Fibroblast of skin of left biceps (primary cell): ENCODE data around the gene VRTN.

Source experiments
- DNase-seq, 2 experiments: peaks; one replicate each; pipeline ENCODE4 v3.0.0-alpha.2; 2013; ENCODE audit warnings: low read depth in 2 of 2

The VRTN gene

DNA sequence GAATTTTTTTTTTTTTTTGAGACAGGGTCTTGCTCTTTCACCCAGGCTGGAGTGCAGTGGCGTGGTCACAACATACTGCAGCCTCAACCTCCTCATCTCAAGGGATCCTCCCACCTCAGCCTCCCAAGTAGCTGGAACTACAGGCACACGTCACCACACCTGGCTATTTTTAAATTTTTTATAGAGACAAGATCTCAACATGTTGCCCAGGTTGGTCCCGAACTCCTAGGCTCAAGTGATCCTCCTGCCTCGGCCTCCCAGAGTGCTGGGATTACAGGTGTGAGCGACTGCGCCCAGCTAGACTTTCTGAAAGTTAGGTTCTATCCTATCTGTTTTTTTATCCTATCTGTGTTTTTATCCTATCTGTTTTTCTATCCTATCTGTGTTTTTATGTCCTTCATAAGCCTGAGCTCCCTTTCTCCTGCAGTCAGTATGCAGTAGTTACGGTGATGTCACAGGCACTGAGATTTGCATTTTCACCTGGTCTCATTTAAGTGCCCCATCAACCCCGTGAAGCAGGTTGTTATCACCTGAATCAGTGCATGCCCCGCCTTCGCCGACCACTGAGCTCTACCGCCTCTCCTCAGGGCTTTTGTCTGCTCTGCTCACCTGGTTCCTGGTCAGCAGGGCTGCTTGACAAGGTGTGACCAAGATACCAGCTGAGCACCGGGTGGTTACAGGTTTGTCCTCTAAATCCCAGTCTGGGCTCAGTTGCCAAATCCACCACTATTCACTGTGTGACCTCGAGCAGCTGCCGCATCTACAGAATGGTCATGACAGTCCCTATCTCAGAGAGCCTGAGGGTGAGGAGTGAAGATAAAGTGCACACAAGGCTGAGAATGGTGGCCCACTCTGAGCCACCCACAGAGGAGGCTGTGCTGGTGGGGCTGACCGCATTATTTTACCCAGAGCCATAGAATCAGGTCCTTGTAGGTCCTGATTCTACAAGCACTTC is 44.6 kb downstream of the VRTN start:
- no peak for DNase-seq

- DNase-seq: no peak
Observed at GRCh38 chr14:74394549-74394948, 46.3 kb downstream of the VRTN start.

- no peak for DNase-seq
Observed at GRCh38 chr14:74395094-74395493, 46.8 kb downstream of the VRTN start.

- DNase-seq: no peak
Observed at GRCh38 chr14:74400031-74400685, 51.9 kb downstream of the VRTN start.

DNA sequence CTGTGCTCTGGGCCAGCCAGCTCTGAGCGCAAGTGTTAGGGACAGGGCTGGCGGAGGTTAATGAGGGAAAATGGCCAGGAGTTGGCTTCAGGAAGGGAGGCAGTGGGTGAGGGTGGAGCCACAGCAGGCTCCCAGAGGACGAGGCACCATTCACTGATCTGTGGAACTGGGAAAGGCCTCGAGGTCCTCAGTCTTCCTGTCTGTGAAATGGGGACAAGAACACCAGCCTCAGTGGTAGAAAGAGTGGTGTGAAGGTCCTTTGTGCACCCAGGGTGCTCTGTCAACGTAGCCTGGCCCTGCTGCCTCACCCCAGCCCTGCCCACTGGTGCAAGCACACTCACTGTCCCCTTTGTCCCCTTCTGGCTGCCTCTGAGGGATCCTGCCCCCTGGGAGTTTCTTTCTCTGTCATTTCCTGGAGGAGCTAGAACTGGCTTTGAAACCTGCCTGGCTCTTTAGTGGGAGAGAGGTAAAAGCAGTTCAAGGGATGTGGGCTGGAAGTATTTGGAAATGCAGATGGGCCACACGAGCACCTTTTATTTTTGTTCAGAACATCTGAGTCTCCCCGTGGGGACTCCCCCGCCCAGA is 52.7 kb downstream of the VRTN start:
- DNase-seq: no peak

DNA sequence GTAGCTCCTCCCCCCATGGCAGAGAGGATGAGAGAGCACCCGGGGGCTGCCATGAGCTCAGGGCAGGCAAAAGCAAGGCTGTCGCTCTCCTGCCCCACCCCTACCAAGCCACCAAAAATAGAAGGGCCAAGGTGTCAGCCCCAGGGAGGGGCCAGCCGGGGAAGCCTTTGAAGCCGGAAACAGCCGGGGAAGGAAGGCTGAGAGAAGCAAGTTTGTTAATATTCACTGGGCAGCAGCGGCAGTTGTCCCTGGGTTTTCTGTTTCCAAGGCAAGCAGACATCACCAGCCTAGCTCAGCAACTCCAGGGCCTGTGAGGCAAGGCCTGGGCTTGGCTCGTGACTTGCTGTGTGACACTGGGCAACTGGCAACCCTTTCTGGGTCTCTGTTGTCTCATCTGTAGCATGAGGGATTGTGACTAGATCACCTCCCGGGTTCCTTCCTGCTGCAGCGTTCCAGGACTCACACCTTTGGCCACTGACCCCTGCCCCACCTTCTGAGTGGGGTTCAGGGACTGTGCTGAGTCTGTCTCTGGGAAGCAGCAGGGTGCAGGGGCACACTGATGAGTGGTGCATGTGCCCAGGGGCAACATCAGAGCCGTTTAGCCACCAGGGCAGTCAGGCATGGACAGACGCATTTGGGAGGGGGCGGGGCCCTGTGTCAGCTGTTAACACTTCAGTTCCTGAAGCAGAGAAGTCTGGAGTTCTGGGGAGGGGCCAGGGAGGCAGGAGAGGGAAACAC is 53.4 kb downstream of the VRTN start:
- DNase-seq: no peak

- no peak for DNase-seq
Observed at GRCh38 chr14:74402401-74403251, 54.4 kb downstream of the VRTN start.

GRCh38 chr14:74403619-74404417 is 55.5 kb downstream of the VRTN start:
- DNase-seq: no peak

DNA sequence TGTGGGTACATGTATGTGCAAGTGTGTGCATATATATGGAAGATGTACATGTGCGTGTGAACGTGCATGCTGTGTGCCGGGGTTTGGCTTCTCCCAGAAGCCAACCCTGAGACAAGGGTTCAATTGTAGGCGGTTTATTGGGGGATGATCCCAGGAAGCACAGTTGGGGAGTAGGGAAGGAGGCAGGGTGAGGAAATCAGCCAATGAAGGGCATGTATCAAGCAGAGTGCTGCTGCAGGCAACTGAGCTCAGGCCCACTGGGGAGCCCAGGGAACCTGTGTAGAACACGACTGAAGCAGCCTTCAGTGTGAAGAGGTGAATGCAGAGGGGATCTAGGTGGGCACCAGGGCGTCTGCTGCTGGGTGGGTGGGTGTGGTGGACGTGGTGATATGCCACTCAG is 56.2 kb downstream of the VRTN start:
- no peak for DNase-seq

GRCh38 chr14:74405663-74406062 is 57.4 kb downstream of the VRTN start:
- DNase-seq: no peak

- no peak for DNase-seq
Observed at GRCh38 chr14:74407021-74407800, 58.9 kb downstream of the VRTN start.

- no peak for DNase-seq
Observed at GRCh38 chr14:74407801-74408154, 59.5 kb downstream of the VRTN start.

DNA sequence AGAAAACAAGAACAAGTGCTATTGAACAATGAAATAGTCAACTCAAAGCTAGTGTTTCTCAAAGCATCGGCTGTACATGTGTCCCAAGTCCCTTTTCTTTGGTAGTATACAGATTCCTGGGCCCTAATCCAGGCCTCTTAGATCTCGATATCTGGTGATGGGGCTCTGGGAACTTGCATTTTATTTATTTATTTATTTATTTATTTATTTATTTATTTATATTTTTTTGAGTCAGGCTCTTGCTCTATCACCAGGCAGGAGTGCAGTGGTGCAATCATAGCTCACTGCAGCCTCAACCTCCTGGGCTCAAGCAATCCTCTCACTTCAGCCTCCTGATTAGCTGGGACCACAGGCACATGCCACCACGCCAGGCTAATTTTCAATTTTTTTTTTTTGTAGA is 60.6 kb downstream of the VRTN start:
- DNase-seq: no peak

DNA sequence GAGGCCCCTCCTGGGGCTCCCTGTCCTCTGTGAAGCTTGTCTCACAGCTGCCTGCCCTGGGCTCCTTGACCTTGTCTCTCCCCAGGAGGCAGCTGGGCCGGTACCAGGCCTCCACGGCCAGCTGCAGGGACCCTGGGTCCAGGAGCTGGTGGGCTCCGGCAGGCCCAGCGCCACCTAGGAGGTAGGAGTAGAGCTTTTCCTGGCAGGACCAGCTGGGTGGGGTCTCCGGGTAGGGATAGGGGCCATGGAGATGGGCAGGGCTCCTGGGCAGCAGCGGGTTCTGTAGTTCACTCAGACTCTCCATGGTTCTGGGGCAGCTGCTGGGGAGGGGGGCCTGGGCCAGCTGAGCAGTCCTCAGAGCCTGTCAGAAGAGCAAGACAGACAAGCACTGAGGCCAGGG is 61.2 kb downstream of the VRTN start:
- no peak for DNase-seq
